Measurements from ENCODE around the gene HSF2.
"Not testable (repeated sequence)": the region's sequence is repeated elsewhere in the genome, so short reads cannot be mapped to it uniquely, and the experiment has no call there.

The HSF2 gene

DNA sequence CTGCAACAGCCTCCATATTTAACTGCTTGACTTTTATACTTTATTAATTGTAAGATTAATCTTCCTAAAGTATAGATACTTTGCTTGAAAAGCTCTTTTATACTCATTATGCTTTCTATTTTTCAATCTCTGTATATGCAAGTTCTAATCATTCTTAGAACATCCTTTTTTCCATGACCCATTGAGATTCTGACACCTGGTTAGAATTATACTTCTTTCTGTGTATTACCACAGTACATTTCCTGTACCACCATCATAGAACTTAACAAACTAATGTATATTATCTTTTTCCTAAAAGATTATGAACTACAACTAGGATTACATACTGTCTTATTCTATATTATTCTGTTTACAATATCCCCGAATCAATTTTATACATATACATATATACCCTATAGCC is 58.6 kb downstream of the HSF2 start:
- H3K9me2 ChIP-seq (replicated peaks; ENCODE audit: control insufficient read depth, low read length) = no peaks in the 10 kb centered on the region
- H3K27me3 ChIP-seq (ENCODE audit: control insufficient read depth, low read length) = no peaks in the 10 kb centered on the region
- H3K9me3 ChIP-seq (ENCODE audit: control insufficient read depth, insufficient read depth, low read length) = no peaks in the 10 kb centered on the region
- H3K4me3 ChIP-seq (ENCODE audit: low read length) = no peak overlapping the region
- H3F3A ChIP-seq (ENCODE audit: control insufficient read depth, insufficient read depth) = no peaks in the 10 kb centered on the region
- peaks cover 52% of the 10 kb centered on the region for H3K36me3 ChIP-seq (ENCODE audit: control insufficient read depth, low read length)
- no peak overlapping the region for H3K4me2 ChIP-seq (ENCODE audit: low read length)
- peaks cover 5% of the 10 kb centered on the region; the same call in 1 of the 2 replicates for H4K20me1 ChIP-seq (ENCODE audit: control insufficient read depth, insufficient read depth, low read depth, low read length)
- TF ChIP-seq, protein P1, sequence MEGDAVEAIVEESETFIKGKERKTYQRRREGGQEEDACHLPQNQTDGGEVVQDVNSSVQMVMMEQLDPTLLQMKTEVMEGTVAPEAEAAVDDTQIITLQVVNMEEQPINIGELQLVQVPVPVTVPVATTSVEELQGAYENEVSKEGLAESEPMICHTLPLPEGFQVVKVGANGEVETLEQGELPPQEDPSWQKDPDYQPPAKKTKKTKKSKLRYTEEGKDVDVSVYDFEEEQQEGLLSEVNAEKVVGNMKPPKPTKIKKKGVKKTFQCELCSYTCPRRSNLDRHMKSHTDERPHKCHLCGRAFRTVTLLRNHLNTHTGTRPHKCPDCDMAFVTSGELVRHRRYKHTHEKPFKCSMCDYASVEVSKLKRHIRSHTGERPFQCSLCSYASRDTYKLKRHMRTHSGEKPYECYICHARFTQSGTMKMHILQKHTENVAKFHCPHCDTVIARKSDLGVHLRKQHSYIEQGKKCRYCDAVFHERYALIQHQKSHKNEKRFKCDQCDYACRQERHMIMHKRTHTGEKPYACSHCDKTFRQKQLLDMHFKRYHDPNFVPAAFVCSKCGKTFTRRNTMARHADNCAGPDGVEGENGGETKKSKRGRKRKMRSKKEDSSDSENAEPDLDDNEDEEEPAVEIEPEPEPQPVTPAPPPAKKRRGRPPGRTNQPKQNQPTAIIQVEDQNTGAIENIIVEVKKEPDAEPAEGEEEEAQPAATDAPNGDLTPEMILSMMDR (IDR thresholded peaks at IDR 0.05; ENCODE audit: low read depth, low read length, poor library complexity, severe bottlenecking) = no peak
- no peak overlapping the region for H3K27ac ChIP-seq (ENCODE audit: low read depth, low read length)
- peaks cover 51% of the 10 kb centered on the region for H3K79me2 ChIP-seq (ENCODE audit: control insufficient read depth, low read length)
- peaks cover 9% of the 10 kb centered on the region; the same call in 1 of the 2 replicates for H3K4me1 ChIP-seq (ENCODE audit: control insufficient read depth, low read length)

DNA sequence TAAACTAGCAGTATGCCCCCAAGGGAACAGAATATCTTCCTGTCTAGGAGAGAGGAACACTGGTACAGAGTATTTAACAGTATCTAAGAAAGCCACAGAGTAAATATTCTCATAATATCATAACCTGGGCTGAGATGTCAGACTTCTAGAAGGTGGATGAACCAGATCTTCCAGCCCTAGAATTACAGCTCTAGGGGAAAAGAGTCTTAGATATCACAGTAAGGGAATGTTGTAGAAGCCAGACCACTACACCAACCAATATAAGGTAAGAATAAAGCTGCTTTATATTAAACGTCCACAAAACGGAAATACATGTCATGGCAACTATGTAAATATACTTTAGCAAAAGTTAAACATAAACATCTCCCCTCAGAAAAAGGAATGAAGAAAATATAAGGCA is 59.8 kb downstream of the HSF2 start:
- no peak overlapping the region for H3K27ac ChIP-seq (ENCODE audit: low read depth, low read length)
- H3K4me3 ChIP-seq (ENCODE audit: low read length) = no peak overlapping the region
- no peaks in the 10 kb centered on the region for H3K27me3 ChIP-seq (ENCODE audit: control insufficient read depth, low read length)
- TF ChIP-seq, protein P1 (IDR thresholded peaks at IDR 0.05; ENCODE audit: low read depth, low read length, poor library complexity, severe bottlenecking) = no peak
- TF ChIP-seq EZH2phosphoT487 (IDR thresholded peaks at IDR 0.05; ENCODE audit: borderline replicate concordance, low read length) = no peak
- H3K9me2 ChIP-seq (replicated peaks; ENCODE audit: control insufficient read depth, low read length) = no peaks in the 10 kb centered on the region
- H3K4me1 ChIP-seq (ENCODE audit: control insufficient read depth, low read length) = peaks cover 9% of the 10 kb centered on the region; the same call in 1 of the 2 replicates
- peaks cover 63% of the 10 kb centered on the region for H3K79me2 ChIP-seq (ENCODE audit: control insufficient read depth, low read length)
- H3K9me3 ChIP-seq (ENCODE audit: control insufficient read depth, insufficient read depth, low read length) = no peaks in the 10 kb centered on the region
- peaks cover 5% of the 10 kb centered on the region; the same call in 1 of the 2 replicates for H4K20me1 ChIP-seq (ENCODE audit: control insufficient read depth, insufficient read depth, low read depth, low read length)
- H3K36me3 ChIP-seq (ENCODE audit: control insufficient read depth, low read length) = peaks cover 49% of the 10 kb centered on the region
- H3F3A ChIP-seq (ENCODE audit: control insufficient read depth, insufficient read depth) = no peaks in the 10 kb centered on the region
- no peak overlapping the region for H3K4me2 ChIP-seq (ENCODE audit: low read length)

DNA sequence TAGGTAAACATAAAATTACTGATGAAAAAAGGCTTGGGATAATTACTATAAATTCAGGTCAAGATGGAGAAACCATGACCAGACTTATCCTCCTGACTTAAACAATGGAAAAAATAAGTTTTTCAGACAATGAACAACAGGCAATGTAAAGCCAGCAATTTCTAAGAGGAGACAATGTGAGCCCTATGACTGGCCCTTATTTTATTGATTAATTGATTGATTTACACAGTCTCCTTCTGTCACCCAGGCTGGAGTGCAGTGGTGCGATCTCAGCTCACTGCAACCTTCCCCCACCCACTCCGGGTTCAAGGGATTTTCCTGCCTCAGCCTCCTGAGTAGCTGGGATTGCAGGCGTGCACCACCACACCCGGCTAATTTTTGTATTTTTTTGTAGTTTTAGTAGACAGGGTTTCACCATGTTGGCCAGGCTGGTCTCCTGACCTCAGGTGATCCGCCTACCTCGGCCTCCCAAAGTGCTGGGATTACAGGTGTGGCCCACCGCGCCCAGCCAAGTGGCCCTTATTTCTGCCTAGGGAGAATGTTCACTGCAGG is 60.5 kb downstream of the HSF2 start:
- Histone ChIP-seq H3K36me3 (ENCODE audit: control insufficient read depth, low read length) (peaks cover 46% of the 10 kb centered on the region), H3K79me2 (ENCODE audit: control insufficient read depth, low read length) (peaks cover 70% of the 10 kb centered on the region)
- not testable (repeated sequence) for H3K9me2 ChIP-seq (replicated peaks; ENCODE audit: control insufficient read depth, low read length); H4K20me1 ChIP-seq (ENCODE audit: control insufficient read depth, insufficient read depth, low read depth, low read length); H3K27me3 ChIP-seq (ENCODE audit: control insufficient read depth, low read length); H3K4me2 ChIP-seq (ENCODE audit: low read length); H3F3A ChIP-seq (ENCODE audit: control insufficient read depth, insufficient read depth); H3K9me3 ChIP-seq (ENCODE audit: control insufficient read depth, insufficient read depth, low read length); H3K4me3 ChIP-seq (ENCODE audit: low read length); H3K27ac ChIP-seq (ENCODE audit: low read depth, low read length); H3K4me1 ChIP-seq (ENCODE audit: control insufficient read depth, low read length)

DNA sequence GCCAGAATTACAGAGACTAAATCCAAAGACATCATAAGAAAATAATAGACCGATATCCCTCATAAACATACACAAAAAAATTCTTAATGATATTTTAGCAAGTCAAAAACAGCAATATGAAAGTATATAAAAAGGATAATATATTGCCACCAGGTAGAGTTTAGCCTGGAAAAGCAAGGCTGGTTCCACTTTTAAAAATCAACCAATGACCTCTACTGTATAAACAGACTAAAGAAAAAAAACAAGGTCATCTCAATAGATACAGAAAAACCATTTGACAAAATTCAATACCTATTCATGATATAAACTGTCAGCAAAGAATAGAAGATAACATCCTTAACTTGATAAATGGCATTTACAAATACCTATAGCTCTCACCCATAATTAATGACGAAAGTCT is 62.4 kb downstream of the HSF2 start:
- Histone ChIP-seq H3K9me2 (replicated peaks; ENCODE audit: control insufficient read depth, low read length) (no peaks in the 10 kb centered on the region), H3K27me3 (ENCODE audit: control insufficient read depth, low read length) (no peaks in the 10 kb centered on the region), H3K4me2 (ENCODE audit: low read length) (no peak overlapping the region), H4K20me1 (ENCODE audit: control insufficient read depth, insufficient read depth, low read depth, low read length) (peaks cover 5% of the 10 kb centered on the region; the same call in 1 of the 2 replicates), H3K27ac (ENCODE audit: low read depth, low read length) (no peak overlapping the region), H3K79me2 (ENCODE audit: control insufficient read depth, low read length) (peaks cover 88% of the 10 kb centered on the region), H3K4me3 (ENCODE audit: low read length) (no peak overlapping the region), H3K9me3 (ENCODE audit: control insufficient read depth, insufficient read depth, low read length) (no peaks in the 10 kb centered on the region), H3F3A (ENCODE audit: control insufficient read depth, insufficient read depth) (no peaks in the 10 kb centered on the region), H3K36me3 (ENCODE audit: control insufficient read depth, low read length) (peaks cover 38% of the 10 kb centered on the region), H3K4me1 (ENCODE audit: control insufficient read depth, low read length) (peaks cover 9% of the 10 kb centered on the region; the same call in 1 of the 2 replicates)
- TF ChIP-seq EZH2phosphoT487 (IDR thresholded peaks at IDR 0.05; ENCODE audit: borderline replicate concordance, low read length) = no peak
- TF ChIP-seq, protein P1 (IDR thresholded peaks at IDR 0.05; ENCODE audit: low read depth, low read length, poor library complexity, severe bottlenecking) = no peak

Data from DOHH2 (cell line).